Panc1 (cell line): Measurements from ENCODE around the gene CSF2RB.

Experiments used
- POLR2AphosphoS5 ChIP-seq: IDR thresholded peaks from 2 replicates; pipeline ENCODE4 v1.6.1; 2012; ENCODE audit warnings: mild to moderate bottlenecking, low read depth, low read length, moderate library complexity
- REST ChIP-seq, 2 experiments: IDR thresholded peaks; 2 replicates each; pipeline ENCODE4 v1.6.1; 2011 to 2012; ENCODE audit warnings: low read depth in 2 of 2, control low read depth in 1 of 2, low read length in 1 of 2, mild to moderate bottlenecking in 1 of 2, moderate library complexity in 1 of 2; ENCODE audit not compliant: insufficient read depth in 1 of 2
- TF ChIP-seq, protein P1 (sequence below): fragments of 450-650 bp; IDR thresholded peaks from 2 replicates; pipeline ENCODE4 v1.5.1; 2017; ENCODE audit warnings: mild to moderate bottlenecking

DNA sequence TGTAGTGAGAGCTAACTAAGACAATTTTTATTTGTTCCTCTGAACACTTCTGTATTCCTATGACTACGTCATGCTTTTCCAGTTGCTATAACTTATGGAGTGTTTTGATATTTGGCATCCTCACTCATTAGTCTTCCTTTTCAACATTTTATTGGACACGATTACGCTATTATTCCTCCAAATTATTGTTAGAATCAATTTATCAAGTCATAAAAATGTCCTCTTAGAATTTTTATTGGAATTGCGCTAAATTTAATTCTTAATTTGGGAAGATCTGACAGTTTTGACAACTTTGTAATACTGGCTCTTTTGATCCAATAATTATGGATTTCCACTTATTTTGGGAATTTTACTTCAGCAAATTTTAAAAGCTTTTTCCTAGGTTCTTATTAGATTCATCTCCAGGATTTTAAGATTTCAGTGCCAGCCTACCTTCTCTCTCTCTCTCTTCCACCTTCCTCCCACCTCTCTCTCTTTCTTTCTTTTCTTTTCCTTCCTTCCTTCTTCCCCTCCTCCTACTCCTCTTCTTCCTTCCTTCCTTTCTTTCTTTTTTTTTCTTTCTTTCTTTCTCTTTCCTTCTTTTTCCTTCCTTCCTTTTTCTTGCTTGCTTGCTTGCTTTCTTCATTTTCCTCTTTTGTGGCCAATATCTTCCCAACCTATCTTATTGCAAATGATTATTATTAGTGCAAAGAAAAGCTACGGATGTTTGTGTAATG lies 55.0 kb downstream of the CSF2RB start:
- TF ChIP-seq POLR2AphosphoS5 = no peak
- TF ChIP-seq, protein P1, sequence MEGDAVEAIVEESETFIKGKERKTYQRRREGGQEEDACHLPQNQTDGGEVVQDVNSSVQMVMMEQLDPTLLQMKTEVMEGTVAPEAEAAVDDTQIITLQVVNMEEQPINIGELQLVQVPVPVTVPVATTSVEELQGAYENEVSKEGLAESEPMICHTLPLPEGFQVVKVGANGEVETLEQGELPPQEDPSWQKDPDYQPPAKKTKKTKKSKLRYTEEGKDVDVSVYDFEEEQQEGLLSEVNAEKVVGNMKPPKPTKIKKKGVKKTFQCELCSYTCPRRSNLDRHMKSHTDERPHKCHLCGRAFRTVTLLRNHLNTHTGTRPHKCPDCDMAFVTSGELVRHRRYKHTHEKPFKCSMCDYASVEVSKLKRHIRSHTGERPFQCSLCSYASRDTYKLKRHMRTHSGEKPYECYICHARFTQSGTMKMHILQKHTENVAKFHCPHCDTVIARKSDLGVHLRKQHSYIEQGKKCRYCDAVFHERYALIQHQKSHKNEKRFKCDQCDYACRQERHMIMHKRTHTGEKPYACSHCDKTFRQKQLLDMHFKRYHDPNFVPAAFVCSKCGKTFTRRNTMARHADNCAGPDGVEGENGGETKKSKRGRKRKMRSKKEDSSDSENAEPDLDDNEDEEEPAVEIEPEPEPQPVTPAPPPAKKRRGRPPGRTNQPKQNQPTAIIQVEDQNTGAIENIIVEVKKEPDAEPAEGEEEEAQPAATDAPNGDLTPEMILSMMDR = no peak
- TF ChIP-seq REST (IDR thresholded peaks at IDR 0.05; ENCODE audit: insufficient read depth in 1 of 2, low read depth in 2 of 2, low read length in 1 of 2) = no peak
